ENCODE results near the gene ACD. TPM values are rescaled to one million over a fixed set of nuclear protein-coding genes. Genes with fewer than 3 reads are reported as not detected.

ACD gene
- total RNA-seq, 1 experiment from 2014 or later: 44.9 TPM

- Histone ChIP-seq H3K36me3 (replicated peaks; ENCODE audit: control insufficient read depth, insufficient read depth, low read length) (peaks cover 30% of the 10 kb centered on the region), H3K4me3 (ENCODE audit: insufficient read depth, low read depth, low read length) (no peak overlapping the region), H3K27me3 (ENCODE audit: control insufficient read depth, insufficient read depth, low read length) (no peaks in the 10 kb centered on the region)
- no peak for DNase-seq
Observed at GRCh38 chr16:67628216-67628615, 31.8 kb downstream of the ACD start.

GRCh38 chr16:67613808-67614207 is 46.3 kb downstream of the ACD start:
- Histone ChIP-seq H3K27me3 (ENCODE audit: control insufficient read depth, insufficient read depth, low read length) (no peaks in the 10 kb centered on the region), H3K4me3 (ENCODE audit: insufficient read depth, low read depth, low read length) (no peak overlapping the region), H3K36me3 (replicated peaks; ENCODE audit: control insufficient read depth, insufficient read depth, low read length) (peaks cover 17% of the 10 kb centered on the region)
- DNase-seq: peak; percentile 58

GRCh38 chr16:67608364-67608763 is 51.7 kb downstream of the ACD start:
- no peak for DNase-seq
- Histone ChIP-seq H3K4me3 (ENCODE audit: insufficient read depth, low read depth, low read length) (no peak overlapping the region), H3K27me3 (ENCODE audit: control insufficient read depth, insufficient read depth, low read length) (no peaks in the 10 kb centered on the region), H3K36me3 (replicated peaks; ENCODE audit: control insufficient read depth, insufficient read depth, low read length) (peaks cover 10% of the 10 kb centered on the region)

Other genes starting within 250 kb of the ACD start
- 8.0 and 10.3 TPM in 2 replicates for gene ZDHHC1, start 243.8 kb downstream of the ACD start, total RNA-seq (2014; rRNA removed; shearing (Covaris generic))
- 25.1 and 35.1 TPM in 2 replicates for gene HSD11B2, start 229.1 kb downstream of the ACD start, total RNA-seq (2014; rRNA removed; shearing (Covaris generic))
- 58.4 and 76.9 TPM in 2 replicates for gene ATP6V0D1, start 179.1 kb downstream of the ACD start, total RNA-seq (2014; rRNA removed; shearing (Covaris generic))
- gene AGRP, start 176.7 kb downstream of the ACD start, total RNA-seq (2014; rRNA removed; shearing (Covaris generic)): 1.1 TPM in 1 of 2 replicates, not detected in the other
- 8.5 and 9.5 TPM in 2 replicates for gene RIPOR1, start 131.4 kb downstream of the ACD start, total RNA-seq (2014; rRNA removed; shearing (Covaris generic))
- 35.7 and 42.9 TPM in 2 replicates for gene CTCF, start 97.7 kb downstream of the ACD start, total RNA-seq (2014; rRNA removed; shearing (Covaris generic))
- 3.6 and 6.4 TPM in 2 replicates for gene CARMIL2, start 15.1 kb downstream of the ACD start, total RNA-seq (2014; rRNA removed; shearing (Covaris generic))
- 5.5 and 6.8 TPM in 2 replicates for gene PARD6A, start 700 bp upstream of the ACD start, total RNA-seq (2014; rRNA removed; shearing (Covaris generic))
- 7.0 and 12.3 TPM in 2 replicates for gene ENKD1, start 6.5 kb upstream of the ACD start, total RNA-seq (2014; rRNA removed; shearing (Covaris generic))
- 8.5 and 9.0 TPM in 2 replicates for gene C16orf86, start 6.6 kb upstream of the ACD start, total RNA-seq (2014; rRNA removed; shearing (Covaris generic))
- 25.3 and 26.2 TPM in 2 replicates for gene GFOD2, start 59.1 kb upstream of the ACD start, total RNA-seq (2014; rRNA removed; shearing (Covaris generic))
- 7.2 and 7.3 TPM in 2 replicates for gene RANBP10, start 146.3 kb upstream of the ACD start, total RNA-seq (2014; rRNA removed; shearing (Covaris generic))
- 0.15 and 0.21 TPM in 2 replicates for gene TSNAXIP1, start 146.6 kb upstream of the ACD start, total RNA-seq (2014; rRNA removed; shearing (Covaris generic))
- 57.6 and 67.0 TPM in 2 replicates for gene THAP11, start 182.1 kb upstream of the ACD start, total RNA-seq (2014; rRNA removed; shearing (Covaris generic))
- gene NUTF2, start 186.7 kb upstream of the ACD start, total RNA-seq (2014; rRNA removed; shearing (Covaris generic)): 295 and 340 TPM in 2 replicates
- gene CENPT, start 187.4 kb upstream of the ACD start, total RNA-seq (2014; rRNA removed; shearing (Covaris generic)): 34.9 and 43.7 TPM in 2 replicates
- gene EDC4, start 212.8 kb upstream of the ACD start, total RNA-seq (2014; rRNA removed; shearing (Covaris generic)): 88.0 and 96.6 TPM in 2 replicates
- gene NRN1L, start 224.6 kb upstream of the ACD start, total RNA-seq (2014; rRNA removed; shearing (Covaris generic)): 5.3 and 7.6 TPM in 2 replicates
- gene PSKH1, start 233.0 kb upstream of the ACD start, total RNA-seq (2014; rRNA removed; shearing (Covaris generic)): 18.8 and 20.1 TPM in 2 replicates

Measured in H7 (cell line).